Fibroblast of mammary gland (primary cell): Measurements from ENCODE around the gene DNER.

Experiments used
- DNase-seq: peaks from one replicate; pipeline ENCODE4 v3.0.0-alpha.2; 2010; ENCODE audit warnings: low read depth
- H3K4me3 ChIP-seq: 2 replicates; pipeline ENCODE4 v1.5.1; 2011; ENCODE audit warnings: low read depth, mild to moderate bottlenecking, low read length, moderate library complexity; ENCODE audit not compliant: control insufficient read depth
- TF ChIP-seq, protein P1 (sequence below): conservative IDR thresholded peaks from 2 replicates; pipeline ENCODE4 v1.5.1; 2011; ENCODE audit warnings: low read depth, low read length, inconsistent platforms; ENCODE audit not compliant: control insufficient read depth, insufficient read depth

The DNER gene

DNA sequence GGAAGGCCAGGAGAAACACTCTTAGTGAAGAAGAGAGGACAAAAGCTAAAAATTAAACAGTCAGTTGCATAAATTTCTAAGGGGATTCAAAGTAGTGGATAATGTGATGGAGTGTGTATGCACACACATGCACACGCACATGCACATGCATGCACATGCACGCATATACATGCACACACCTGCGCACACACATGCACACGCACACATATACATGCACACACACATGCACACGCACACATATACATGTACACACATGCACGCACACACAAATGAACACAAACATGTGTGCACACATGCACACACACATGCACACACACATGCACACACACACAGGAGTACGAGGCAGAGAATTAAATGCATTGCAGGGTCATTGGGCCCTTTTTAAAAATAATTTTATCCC, 117.6 kb downstream of the DNER start:
- H3K4me3 ChIP-seq: no peak overlapping the region
- no peak for DNase-seq
- TF ChIP-seq, protein P1, sequence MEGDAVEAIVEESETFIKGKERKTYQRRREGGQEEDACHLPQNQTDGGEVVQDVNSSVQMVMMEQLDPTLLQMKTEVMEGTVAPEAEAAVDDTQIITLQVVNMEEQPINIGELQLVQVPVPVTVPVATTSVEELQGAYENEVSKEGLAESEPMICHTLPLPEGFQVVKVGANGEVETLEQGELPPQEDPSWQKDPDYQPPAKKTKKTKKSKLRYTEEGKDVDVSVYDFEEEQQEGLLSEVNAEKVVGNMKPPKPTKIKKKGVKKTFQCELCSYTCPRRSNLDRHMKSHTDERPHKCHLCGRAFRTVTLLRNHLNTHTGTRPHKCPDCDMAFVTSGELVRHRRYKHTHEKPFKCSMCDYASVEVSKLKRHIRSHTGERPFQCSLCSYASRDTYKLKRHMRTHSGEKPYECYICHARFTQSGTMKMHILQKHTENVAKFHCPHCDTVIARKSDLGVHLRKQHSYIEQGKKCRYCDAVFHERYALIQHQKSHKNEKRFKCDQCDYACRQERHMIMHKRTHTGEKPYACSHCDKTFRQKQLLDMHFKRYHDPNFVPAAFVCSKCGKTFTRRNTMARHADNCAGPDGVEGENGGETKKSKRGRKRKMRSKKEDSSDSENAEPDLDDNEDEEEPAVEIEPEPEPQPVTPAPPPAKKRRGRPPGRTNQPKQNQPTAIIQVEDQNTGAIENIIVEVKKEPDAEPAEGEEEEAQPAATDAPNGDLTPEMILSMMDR: no peak

DNA sequence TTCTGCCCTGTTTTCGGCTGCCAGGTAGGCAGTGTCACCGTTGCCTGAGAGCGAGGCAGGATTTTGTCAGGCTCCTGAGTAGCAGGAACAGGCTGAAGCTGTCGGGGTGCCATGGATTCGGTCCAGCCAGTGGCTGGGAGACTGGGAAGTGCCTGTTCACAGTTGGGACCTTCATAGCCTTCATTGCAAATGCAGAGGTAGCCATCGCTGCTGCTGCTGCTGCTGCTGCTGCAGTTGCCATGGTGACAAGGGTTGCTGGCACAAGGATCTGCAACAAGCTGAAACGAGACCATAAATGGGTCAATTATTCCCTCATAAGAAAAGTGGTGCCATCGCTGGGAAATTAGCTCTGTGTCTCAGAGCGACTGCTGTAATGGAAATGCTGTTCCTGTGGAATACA, 122.7 kb downstream of the DNER start:
- no peak overlapping the region for H3K4me3 ChIP-seq
- TF ChIP-seq, protein P1: no peak
- no peak for DNase-seq

DNA sequence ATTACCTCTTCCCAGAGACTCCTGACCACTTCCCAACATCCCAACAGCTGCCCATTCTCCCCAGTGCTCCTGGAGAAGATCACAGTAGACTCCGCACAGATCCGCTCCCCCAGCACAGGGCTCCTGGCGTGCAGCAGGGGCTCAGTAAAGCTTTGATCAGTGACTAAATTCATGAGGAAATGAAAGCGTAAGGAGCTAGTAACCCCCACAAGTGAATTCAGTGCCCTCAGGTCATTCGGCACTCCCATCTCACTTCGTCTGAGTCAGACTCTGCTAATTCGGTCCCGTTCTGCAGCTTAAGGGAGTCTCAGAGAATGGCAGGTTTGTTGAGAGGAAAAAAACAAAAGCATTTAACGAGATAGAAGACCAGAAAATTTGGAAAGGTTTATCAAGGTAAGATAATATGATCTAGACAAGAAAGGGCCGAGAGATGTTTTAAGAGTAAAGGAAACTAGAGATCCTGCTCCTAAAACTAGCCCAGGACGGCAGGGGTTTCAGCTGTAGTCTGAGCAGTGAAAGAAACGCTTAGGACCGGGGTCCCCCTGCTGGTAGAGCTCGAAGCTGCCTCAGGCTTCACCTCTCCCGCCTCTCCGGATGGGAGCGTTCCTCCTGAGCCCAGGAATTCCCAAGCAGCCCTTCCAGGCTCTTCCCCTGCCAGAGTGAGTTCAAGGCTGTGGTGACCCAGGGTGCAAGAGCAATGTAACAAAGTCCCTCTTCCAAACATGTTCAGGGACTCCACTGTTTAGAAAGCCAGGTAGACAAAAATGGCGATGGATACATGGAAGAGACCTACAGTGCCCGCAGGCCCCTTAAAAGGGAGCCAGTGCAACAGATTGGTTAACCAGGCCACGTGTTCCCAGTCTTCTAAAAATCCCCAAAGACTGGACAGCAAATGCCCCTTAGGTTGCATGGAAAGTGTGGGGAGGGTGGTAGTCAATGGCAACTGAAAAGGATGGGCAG, 127.3 kb downstream of the DNER start:
- DNase-seq: peak; percentile 90
- TF ChIP-seq, protein P1: peak; percentile 92
- peak overlapping the region; percentile 50 for H3K4me3 ChIP-seq

DNA sequence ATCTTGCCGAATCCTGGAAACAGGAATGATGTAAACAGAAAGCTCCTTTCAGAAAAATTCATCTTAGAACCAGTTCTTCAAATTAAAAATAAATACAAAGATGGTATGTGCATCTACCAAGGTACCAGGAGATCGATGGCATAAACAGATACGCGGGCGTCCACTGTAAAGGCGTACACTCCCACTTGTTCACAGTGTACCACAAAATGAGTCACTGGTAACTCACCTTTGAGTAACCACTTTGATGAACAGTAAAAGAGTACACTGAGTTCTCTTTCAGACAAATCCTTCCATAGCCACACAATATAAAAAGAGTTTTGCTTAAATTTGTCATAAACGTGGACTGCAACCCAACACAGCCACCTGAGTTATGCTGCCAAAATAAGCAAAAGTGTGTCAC, 128.3 kb downstream of the DNER start:
- peak; percentile 86 for DNase-seq
- TF ChIP-seq, protein P1: no peak
- H3K4me3 ChIP-seq: peak overlapping the region; percentile 13

DNA sequence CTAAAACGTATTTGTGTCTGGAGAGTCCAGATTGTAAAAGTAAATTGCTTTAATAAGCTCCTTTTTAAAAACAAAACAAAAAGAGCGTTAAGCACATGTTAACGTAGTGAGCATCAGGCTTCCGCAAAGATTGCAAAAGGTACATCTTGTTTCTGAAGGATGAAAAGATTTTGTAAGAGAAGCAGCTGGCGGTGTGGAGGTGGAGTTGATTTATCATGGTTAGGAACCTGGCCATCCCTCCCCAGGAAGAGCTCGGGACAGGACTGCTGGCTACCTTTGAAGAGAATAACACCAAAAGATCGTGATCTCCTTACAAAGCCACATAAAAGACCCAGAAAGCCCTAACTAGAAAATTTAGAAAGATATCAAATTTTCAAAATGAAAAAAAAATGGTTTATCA, 132.2 kb downstream of the DNER start:
- TF ChIP-seq, protein P1: no peak
- no peak overlapping the region for H3K4me3 ChIP-seq
- peak; percentile 27 for DNase-seq

DNA sequence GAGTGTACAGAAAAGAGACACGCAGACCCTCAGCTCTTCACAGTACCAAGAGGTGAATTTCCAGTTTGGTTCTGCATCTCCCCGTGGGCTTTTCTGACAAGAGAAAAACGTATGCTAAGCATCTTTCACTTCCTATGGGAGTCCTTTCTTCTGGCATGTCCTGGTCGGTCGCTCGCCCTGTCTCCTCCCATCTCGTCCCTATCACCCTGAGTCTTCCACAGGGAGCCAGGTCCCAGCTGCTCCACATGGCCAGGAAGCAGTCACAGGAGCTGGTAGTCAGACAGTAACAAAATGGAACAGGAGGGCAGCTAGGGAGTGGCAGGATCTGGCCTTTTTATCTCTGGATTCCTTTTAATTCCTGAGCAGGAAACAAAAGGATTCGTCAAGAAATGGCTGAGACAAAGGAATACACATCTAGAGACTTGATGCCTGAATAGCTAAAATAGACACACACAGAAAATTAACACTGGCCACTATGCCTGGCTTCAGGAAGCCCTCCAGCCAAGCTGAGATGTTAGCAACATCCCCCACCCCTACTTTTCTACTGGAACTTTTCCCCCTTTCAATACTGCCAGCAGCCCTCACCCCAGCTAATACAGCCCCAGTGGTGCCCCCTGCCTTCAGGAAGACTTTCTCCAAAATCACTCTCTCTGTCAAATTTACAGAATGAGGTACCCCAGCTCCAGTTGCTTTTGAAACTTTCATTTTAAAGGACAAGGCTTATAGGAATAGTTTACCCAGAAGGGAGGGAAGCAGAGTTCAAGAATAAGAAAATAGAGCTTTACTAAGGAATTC, 136.1 kb downstream of the DNER start:
- TF ChIP-seq, protein P1: no peak
- no peak overlapping the region for H3K4me3 ChIP-seq
- DNase-seq: no peak
